GM20000 (cell line): Measurements from ENCODE around the gene RGS3.

ENCODE experiments used
- DNase-seq: peaks from one replicate; pipeline ENCODE4 v3.0.0; 2012; ENCODE audit warnings: low spot score
- TF ChIP-seq, protein P1 (sequence below): IDR thresholded peaks from 2 replicates; pipeline ENCODE4 v1.5.1; 2012; ENCODE audit warnings: mild to moderate bottlenecking, control low read depth; ENCODE audit errors: extremely low read depth, missing control alignments

Gene RGS3

DNA sequence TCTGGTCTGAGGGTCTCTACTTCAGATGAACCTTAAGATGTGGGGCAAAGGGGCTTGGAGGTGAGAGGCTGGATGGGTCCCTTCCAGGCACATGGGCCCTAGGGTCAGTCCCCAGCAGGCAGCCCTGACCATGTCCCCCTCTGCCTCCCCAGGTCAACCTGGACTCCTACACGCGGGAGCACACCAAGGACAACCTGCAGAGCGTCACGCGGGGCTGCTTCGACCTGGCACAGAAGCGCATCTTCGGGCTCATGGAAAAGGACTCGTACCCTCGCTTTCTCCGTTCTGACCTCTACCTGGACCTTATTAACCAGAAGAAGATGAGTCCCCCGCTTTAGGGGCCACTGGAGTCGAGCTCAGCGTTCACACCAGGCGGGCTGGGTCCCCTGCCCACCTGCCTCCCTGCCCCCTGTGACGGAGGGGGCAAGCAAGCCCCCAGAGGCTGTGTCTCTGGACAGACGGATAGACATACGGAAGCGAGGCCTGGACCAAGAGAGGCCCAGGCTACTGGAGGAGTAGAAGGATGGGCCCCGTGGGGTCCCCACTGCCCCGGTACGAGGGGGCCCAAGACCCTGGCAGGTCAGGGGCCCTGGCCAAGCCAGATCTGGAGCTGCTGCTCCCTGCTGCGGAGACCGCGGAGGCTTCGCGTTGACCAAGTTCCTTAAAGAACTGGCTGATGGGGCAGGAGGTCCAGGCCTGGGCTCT, 133.2 kb downstream of the RGS3 start:
- DNase-seq: no peak
- TF ChIP-seq, protein P1, sequence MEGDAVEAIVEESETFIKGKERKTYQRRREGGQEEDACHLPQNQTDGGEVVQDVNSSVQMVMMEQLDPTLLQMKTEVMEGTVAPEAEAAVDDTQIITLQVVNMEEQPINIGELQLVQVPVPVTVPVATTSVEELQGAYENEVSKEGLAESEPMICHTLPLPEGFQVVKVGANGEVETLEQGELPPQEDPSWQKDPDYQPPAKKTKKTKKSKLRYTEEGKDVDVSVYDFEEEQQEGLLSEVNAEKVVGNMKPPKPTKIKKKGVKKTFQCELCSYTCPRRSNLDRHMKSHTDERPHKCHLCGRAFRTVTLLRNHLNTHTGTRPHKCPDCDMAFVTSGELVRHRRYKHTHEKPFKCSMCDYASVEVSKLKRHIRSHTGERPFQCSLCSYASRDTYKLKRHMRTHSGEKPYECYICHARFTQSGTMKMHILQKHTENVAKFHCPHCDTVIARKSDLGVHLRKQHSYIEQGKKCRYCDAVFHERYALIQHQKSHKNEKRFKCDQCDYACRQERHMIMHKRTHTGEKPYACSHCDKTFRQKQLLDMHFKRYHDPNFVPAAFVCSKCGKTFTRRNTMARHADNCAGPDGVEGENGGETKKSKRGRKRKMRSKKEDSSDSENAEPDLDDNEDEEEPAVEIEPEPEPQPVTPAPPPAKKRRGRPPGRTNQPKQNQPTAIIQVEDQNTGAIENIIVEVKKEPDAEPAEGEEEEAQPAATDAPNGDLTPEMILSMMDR: no peak

DNA sequence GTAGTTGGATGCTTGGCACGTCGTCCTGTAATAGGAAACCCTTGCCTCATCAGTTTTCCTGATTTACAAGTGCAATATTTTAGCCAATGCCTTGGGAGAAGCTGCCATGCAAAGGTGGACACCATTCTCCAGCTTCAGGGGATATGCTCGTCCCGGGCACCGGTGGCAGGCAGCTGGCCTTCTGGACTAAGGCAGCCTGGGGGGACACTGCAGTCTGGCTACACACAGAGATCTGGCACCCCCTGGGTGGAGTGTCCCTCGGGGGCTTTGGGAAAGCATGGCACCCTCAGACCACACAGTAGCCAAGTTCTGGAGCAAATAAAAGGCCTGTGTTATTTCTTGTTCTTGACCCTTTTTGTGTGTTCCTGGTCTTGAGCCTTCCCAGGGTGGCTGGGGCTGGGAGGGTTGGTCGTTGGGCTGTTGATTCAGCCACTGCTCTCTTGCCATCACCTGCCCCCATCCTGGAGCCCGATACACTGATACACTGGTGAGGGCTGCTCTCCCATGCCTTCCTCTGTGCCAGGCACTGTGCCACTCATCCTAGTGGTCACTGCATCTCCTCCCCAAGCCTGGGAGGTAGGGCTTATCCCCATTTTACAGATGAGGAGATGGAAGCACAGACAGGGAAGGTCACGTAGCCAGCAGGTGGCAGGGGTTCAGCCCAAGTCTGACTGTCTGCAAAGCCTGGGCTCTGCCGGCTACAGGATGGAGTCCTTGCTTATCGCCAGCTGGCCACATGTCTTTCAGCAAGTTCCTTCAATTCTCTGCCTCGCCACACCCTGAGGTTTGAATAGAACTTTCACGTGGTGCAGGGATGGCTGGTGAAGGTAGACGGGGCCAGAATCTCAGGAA, 134.1 kb downstream of the RGS3 start:
- no peak for DNase-seq
- TF ChIP-seq, protein P1: no peak

DNA sequence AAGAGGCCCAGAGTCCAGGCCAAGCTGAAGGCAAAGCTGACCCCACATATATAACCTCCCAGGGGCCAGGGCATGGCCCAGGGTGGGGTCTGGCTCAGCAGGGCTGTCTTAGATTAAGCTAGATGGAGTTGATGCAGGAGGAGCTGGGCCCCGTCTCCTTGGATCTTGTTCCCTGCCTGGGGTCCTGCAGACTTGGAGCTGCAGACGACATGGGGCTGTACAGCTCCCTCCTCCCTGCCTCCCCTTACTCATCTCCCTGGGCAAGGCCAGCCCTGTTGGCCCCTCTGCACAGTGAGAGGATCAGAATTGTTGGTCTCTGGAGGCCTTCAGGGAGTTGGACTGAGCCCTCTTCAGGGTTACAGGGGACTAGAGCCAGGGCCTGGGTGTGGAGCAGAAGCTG, 134.9 kb downstream of the RGS3 start:
- DNase-seq: no peak
- TF ChIP-seq, protein P1: no peak

DNA sequence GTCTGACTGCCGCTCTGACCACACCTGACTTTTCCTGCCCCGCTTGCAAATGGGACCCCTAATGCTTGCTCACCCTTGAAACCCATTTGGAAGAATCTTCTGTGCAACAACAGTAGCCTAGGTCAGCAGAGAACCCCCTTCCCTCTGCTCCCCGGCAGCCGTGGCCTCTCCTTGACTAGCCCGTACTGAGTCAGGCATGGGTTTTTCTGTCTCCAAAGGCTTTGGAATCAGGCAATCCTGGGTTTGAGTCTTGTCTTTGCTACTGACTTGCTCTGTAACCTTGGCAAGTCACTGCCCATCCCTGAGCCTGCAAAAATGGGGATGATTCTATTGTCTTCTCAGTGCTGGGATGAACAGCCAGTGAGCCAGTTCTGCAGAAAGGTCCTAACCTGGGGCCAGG, 135.4 kb downstream of the RGS3 start:
- DNase-seq: no peak
- TF ChIP-seq, protein P1: no peak

DNA sequence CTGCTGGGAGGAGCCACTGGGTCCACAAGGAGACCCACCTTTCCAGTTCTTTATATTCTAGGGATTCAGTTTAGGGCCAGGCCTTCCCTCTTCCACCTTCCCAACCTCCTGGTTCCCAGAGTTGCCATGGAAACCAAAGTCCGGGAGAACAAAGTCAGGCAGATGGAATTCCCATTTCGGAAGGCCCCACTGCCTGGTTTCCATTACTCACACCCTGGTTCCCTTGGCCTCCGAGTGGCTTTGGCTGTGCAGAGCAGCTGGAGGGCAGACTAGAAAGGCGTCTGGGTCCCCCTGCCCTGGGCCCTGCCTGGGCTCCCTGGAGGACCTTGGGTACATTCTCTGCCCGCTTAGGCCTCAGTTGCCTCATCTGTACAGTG, 136.1 kb downstream of the RGS3 start:
- DNase-seq: no peak
- TF ChIP-seq, protein P1: no peak

DNA sequence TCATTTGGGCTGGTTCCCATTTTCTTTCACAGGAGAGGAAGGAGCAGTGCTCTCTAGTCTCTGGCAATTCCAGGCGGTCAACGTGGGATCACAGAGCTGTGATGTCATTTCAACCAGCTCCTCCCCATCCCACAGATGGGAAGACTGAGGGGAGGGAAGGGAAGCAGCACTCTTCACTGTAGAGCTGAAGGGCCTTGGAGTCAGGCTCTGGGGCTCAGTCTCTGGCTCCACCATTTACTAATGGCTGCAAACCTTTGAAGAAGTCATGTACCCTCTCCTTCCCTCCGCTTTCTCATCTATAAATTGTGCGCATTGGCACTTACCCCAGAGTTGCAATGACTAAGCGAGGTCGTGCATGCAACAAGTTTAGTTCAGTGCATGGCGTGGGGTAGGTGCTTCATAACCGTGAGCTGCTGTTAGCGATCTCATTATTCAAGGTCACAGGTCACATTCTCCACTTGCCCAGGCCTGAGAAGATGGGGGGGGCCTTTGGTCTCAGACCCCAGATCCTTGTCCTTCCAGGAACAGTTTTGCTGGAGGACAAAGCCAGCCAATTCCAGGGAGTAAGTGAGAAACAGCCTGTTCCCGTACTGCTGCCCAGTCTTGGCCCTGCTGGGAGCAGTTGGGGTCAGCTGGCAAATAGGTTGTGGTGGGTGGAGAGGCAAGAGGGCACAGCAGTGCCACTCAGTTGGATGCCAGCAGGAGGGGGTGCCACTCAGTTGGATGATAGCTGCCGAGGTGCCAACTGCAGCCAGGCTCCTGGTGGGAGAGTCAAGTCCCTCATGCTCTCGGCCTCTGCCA, 136.7 kb downstream of the RGS3 start:
- DNase-seq: no peak
- TF ChIP-seq, protein P1: no peak
